Measurements from ENCODE around the gene GNRH2. TPM values are rescaled to one million over a fixed set of nuclear protein-coding genes. Genes with fewer than 3 reads are reported as not detected.

Gene GNRH2
- total and polyA plus RNA-seq, 8 donors = not detected

DNA sequence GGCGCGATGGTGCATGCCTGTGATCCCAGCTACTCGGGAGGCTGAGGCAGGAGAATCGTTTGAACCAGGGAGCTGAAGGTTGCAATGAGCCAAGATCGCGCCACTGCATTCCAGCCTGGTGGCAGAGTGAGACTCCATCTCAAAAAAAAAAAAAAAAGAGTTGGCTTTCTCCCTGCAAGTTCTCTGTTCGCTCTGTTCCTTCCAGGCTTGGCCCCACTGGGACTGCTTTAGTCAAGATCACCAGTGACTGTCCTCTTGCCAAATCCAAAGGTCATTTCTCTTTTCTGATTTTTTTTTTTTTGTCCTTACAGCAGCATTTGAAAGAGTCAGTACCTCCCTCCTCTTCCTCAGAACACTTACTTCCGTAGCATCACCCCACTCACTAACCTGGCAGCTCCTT lies 10.8 kb upstream of the GNRH2 start:
- 90 to 94% methylated on average over 8 of the region's 8 CpGs for WGBS, 2 donors
- intact Hi-C loops (cut with DNase I) = no loop called here

GRCh38 chr20:3037654-3038053 lies 5.8 kb upstream of the GNRH2 start:
- no peaks in the 10 kb centered on the region for H3K9me3 ChIP-seq
- ATAC-seq (no peak), DNase-seq (no peak), FAIRE-seq (no peak)
- peaks cover 0 to 10% (median 0%) of the 10 kb centered on the region in 3 donors for H3K4me1 ChIP-seq
- peaks cover 0 to 40% (median 17%) of the 10 kb centered on the region in 3 donors for H3K36me3 ChIP-seq
- WGBS, 2 donors = 91 to 94% methylated on average over 3 of the region's 3 CpGs
- no peak overlapping the region for H3K4me3 ChIP-seq
- H3K27me3 ChIP-seq = no peaks in the 10 kb centered on the region
- intact Hi-C loops (cut with DNase I) = no loop called here
- no peak overlapping the region for H3K27ac ChIP-seq
- TF ChIP-seq, protein P1, sequence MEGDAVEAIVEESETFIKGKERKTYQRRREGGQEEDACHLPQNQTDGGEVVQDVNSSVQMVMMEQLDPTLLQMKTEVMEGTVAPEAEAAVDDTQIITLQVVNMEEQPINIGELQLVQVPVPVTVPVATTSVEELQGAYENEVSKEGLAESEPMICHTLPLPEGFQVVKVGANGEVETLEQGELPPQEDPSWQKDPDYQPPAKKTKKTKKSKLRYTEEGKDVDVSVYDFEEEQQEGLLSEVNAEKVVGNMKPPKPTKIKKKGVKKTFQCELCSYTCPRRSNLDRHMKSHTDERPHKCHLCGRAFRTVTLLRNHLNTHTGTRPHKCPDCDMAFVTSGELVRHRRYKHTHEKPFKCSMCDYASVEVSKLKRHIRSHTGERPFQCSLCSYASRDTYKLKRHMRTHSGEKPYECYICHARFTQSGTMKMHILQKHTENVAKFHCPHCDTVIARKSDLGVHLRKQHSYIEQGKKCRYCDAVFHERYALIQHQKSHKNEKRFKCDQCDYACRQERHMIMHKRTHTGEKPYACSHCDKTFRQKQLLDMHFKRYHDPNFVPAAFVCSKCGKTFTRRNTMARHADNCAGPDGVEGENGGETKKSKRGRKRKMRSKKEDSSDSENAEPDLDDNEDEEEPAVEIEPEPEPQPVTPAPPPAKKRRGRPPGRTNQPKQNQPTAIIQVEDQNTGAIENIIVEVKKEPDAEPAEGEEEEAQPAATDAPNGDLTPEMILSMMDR (IDR thresholded peaks at IDR 0.05) = no peak

More for the DNA sequence above, 10.8 kb upstream of the GNRH2 start:
- ATAC-seq (peak in 1 of 4 donors; percentile 24), DNase-seq (no peak), FAIRE-seq (no peak)
- Histone ChIP-seq H3K36me3 (peaks cover 0 to 24% (median 17%) of the 10 kb centered on the region in 3 donors), H3K4me3 (no peak overlapping the region), H3K9me3 (no peaks in the 10 kb centered on the region), H3K4me1 (no peaks in the 10 kb centered on the region), H3K27me3 (no peaks in the 10 kb centered on the region), H3K27ac (no peak overlapping the region)
- TF ChIP-seq, protein P1 (IDR thresholded peaks at IDR 0.05) = no peak

- FAIRE-seq (no peak), ATAC-seq (no peak), DNase-seq (no peak)
- Histone ChIP-seq H3K4me1 (peaks cover 0 to 10% (median 0%) of the 10 kb centered on the region in 3 donors), H3K4me3 (no peak overlapping the region), H3K27me3 (no peaks in the 10 kb centered on the region), H3K9me3 (no peaks in the 10 kb centered on the region), H3K36me3 (peaks cover 0 to 40% (median 17%) of the 10 kb centered on the region in 3 donors), H3K27ac (no peak overlapping the region)
- TF ChIP-seq, protein P1 (IDR thresholded peaks at IDR 0.05) = no peak
- intact Hi-C loops (cut with DNase I) = no loop called here
- WGBS, 2 donors = 85% methylated on average over 5 of the region's 5 CpGs
Observed at GRCh38 chr20:3038454-3038853, 5.0 kb upstream of the GNRH2 start.

- TF ChIP-seq, protein P1 (IDR thresholded peaks at IDR 0.05) = no peak
- no peaks in the 10 kb centered on the region for H3K9me3 ChIP-seq
- intact Hi-C loops (cut with DNase I) = no loop called here
- H3K4me1 ChIP-seq = peaks cover 0 to 10% (median 0%) of the 10 kb centered on the region in 3 donors
- no peak for DNase-seq
- no peak overlapping the region for H3K27ac ChIP-seq
- H3K27me3 ChIP-seq = no peaks in the 10 kb centered on the region
- no peak overlapping the region for H3K4me3 ChIP-seq
- FAIRE-seq = no peak
- 73 to 94% methylated on average over 4 of the region's 4 CpGs for WGBS, 2 donors
- H3K36me3 ChIP-seq = peaks cover 0 to 40% (median 17%) of the 10 kb centered on the region in 3 donors
- ATAC-seq = no peak
Observed at GRCh38 chr20:3039426-3039825, 4.0 kb upstream of the GNRH2 start.

- DNase-seq (no peak), ATAC-seq (no peak), FAIRE-seq (no peak)
- Histone ChIP-seq H3K9me3 (no peaks in the 10 kb centered on the region), H3K4me3 (no peak overlapping the region), H3K4me1 (peaks cover 0 to 12% (median 0%) of the 10 kb centered on the region in 3 donors), H3K27ac (no peak overlapping the region), H3K27me3 (no peaks in the 10 kb centered on the region), H3K36me3 (peaks cover 0 to 40% (median 17%) of the 10 kb centered on the region in 3 donors)
- intact Hi-C loops (cut with DNase I) = no loop called here
- 91 to 96% methylated on average over 8 of the region's 8 CpGs for WGBS, 2 donors
- TF ChIP-seq, protein P1 (IDR thresholded peaks at IDR 0.05) = no peak
Observed at GRCh38 chr20:3040086-3040485, 3.3 kb upstream of the GNRH2 start.

Measured in pancreas (tissue), 10 donors.